Natural killer cell (primary cell): Measurements from ENCODE around the gene PLB1. TPM values are rescaled to one million over a fixed set of nuclear protein-coding genes. Genes with fewer than 3 reads are reported as not detected.

ENCODE experiments used
- ATAC-seq, 3 donors: fragments of 150-1000 bp in 2 of 3; fragments of 200-7000 bp in 1 of 3; cut with Tn5 transposase; 1 replicate in 1 of 3; 2 replicates in 2 of 3; pipeline ENCODE4 v1.10.0; 2021; ENCODE audit warnings: mild to moderate bottlenecking in 2 of 3, moderate library complexity in 2 of 3
- DNase-seq, 2 donors: peaks; one replicate each; pipeline versions ENCODE4 v3.0.0 to v3.0.0-alpha.2; 2013 to 2021; ENCODE audit warnings: mixed read lengths in 1 of 2
- H3K27ac ChIP-seq: one replicate; pipeline ENCODE4 v1.5.1; 2013; ENCODE audit warnings: mild to moderate bottlenecking, low read length
- H3K27me3 ChIP-seq: one replicate; pipeline ENCODE4 v1.6.1; 2013; ENCODE audit warnings: low read length; ENCODE audit not compliant: control insufficient read depth, insufficient read depth
- H3K36me3 ChIP-seq: one replicate; pipeline ENCODE4 v1.6.1; 2013; ENCODE audit warnings: low read length; ENCODE audit not compliant: control insufficient read depth, insufficient read depth
- H3K4me1 ChIP-seq: one replicate; pipeline ENCODE4 v1.6.1; 2013; ENCODE audit warnings: low read length; ENCODE audit not compliant: control insufficient read depth, insufficient read depth
- H3K4me3 ChIP-seq: one replicate; pipeline ENCODE4 v1.5.1; 2013; ENCODE audit warnings: low read length
- H3K9me3 ChIP-seq: one replicate; pipeline ENCODE4 v1.6.1; 2013; ENCODE audit warnings: low read length; ENCODE audit not compliant: control insufficient read depth, insufficient read depth
- H3K27ac Mint-ChIP-seq, 2 donors: one replicate each; pipeline ENCODE4 v1.8.0; 2022; ENCODE audit warnings: mild to moderate bottlenecking in 2 of 2, mixed read lengths in 2 of 2, moderate library complexity in 1 of 2
- H3K27me3 Mint-ChIP-seq, 2 donors: one replicate each; pipeline ENCODE4 v1.8.0; 2022; ENCODE audit warnings: low read depth in 2 of 2, mixed read lengths in 2 of 2
- H3K36me3 Mint-ChIP-seq: one replicate; pipeline ENCODE4 v1.8.0; 2022; ENCODE audit warnings: mixed read lengths
- H3K4me1 Mint-ChIP-seq, 2 donors: one replicate each; pipeline ENCODE4 v1.8.0; 2022; ENCODE audit warnings: mixed read lengths in 2 of 2
- H3K4me3 Mint-ChIP-seq: one replicate; pipeline ENCODE4 v1.8.0; 2022; ENCODE audit warnings: mild to moderate bottlenecking, moderate library complexity, mixed read lengths
- H3K9me3 Mint-ChIP-seq, 2 donors: one replicate each; pipeline ENCODE4 v1.8.0; 2022; ENCODE audit warnings: mixed read lengths in 2 of 2
- CTCF ChIP-seq: fragments of 200-600 bp; IDR thresholded peaks from one replicate; pipeline ENCODE4 v1.8.0; 2022; ENCODE audit warnings: antibody characterized with exemption
- WGBS: methylation state at CpG from one replicate; pipeline ENCODE4 v1.1.7; 2013; ENCODE audit warnings: missing lambda C conversion rate; ENCODE audit not compliant: insufficient coverage; 5-methylcytosine and 5-hydroxymethylcytosine counted together
- intact Hi-C: fragments of 100-400 bp; cut with micrococcal nuclease; formaldehyde crosslinking; loops from one replicate; pipeline ENCODE4 v1.14.2; 2022
- total RNA-seq, 4 donors: library from RNA; stranded (reverse); fragments of 120-200 nt in 1 of 4; gene quantifications; one replicate each; pipeline versions ENCODE4 v1.2.3 to v1.2.4, GENCODE V29; 2013 to 2022

The PLB1 gene
- total RNA-seq, 3 donors from 2014 or later (not counting 1 experiment from before 2014, with no cell fraction given) = 1.7 to 2.6 (median 1.9) TPM

- DNase-seq = no peak
- intact Hi-C loops = no loop called here
- H3K27ac Mint-ChIP-seq = no peak overlapping the region
- peaks cover 0 to 2% of the 10 kb centered on the region in 2 donors for H3K27me3 Mint-ChIP-seq
- no peaks in the 10 kb centered on the region for H3K36me3 Mint-ChIP-seq
- H3K4me3 Mint-ChIP-seq = no peak overlapping the region
- WGBS = 69% methylated on average over 4 of the region's 6 CpGs
- Histone ChIP-seq H3K4me3 (no peak overlapping the region), H3K27ac (no peak overlapping the region), H3K27me3 (no peaks in the 10 kb centered on the region), H3K4me1 (no peaks in the 10 kb centered on the region), H3K36me3 (no peaks in the 10 kb centered on the region), H3K9me3 (no peaks in the 10 kb centered on the region)
- TF ChIP-seq CTCF = no peak
- no peaks in the 10 kb centered on the region for H3K9me3 Mint-ChIP-seq
- peaks cover 0 to 5% of the 10 kb centered on the region in 2 donors for H3K4me1 Mint-ChIP-seq
- ATAC-seq = no peak
Observed at GRCh38 chr2:28643327-28643726, 147.5 kb downstream of the PLB1 start.

- Histone ChIP-seq H3K27ac (no peak overlapping the region), H3K9me3 (no peaks in the 10 kb centered on the region), H3K4me3 (no peak overlapping the region), H3K36me3 (no peaks in the 10 kb centered on the region), H3K4me1 (no peaks in the 10 kb centered on the region), H3K27me3 (no peaks in the 10 kb centered on the region)
- WGBS = 95% methylated on average over 11 of the region's 11 CpGs
- Mint-ChIP-seq H3K9me3 (no peaks in the 10 kb centered on the region), H3K36me3 (no peaks in the 10 kb centered on the region), H3K27me3 (no peaks in the 10 kb centered on the region), H3K4me3 (no peak overlapping the region), H3K4me1 (peaks cover 0 to 5% of the 10 kb centered on the region in 2 donors), H3K27ac (no peak overlapping the region)
- no peak for TF ChIP-seq CTCF
- ATAC-seq (no peak), DNase-seq (no peak)
- intact Hi-C loops = no loop called here
Observed at GRCh38 chr2:28643911-28644334, 148.1 kb downstream of the PLB1 start.

DNA sequence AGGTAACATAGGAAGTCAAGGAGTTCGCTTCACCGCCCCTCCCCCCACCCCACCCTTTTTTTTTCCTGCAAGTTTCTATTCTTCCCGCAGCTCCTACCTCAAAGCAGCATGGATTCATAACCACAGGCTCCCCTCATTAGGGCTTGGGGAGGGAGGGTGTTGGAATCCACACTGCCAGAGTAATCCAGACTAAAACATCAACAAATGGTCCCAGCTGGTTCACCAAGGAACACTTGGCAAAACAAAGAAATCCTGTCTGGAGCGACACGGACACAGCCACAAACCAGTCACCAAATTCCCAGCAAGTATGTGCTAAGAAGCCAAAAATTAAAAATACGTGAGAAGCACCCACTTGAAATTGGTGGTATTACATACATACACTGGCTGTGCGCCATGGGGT lies 148.9 kb downstream of the PLB1 start:
- Histone ChIP-seq H3K4me3 (no peak overlapping the region), H3K36me3 (no peaks in the 10 kb centered on the region), H3K27me3 (no peaks in the 10 kb centered on the region), H3K4me1 (no peaks in the 10 kb centered on the region), H3K27ac (no peak overlapping the region), H3K9me3 (no peaks in the 10 kb centered on the region)
- Mint-ChIP-seq H3K4me1 (peaks cover 0 to 2% of the 10 kb centered on the region in 2 donors), H3K27me3 (peaks cover 0 to 2% of the 10 kb centered on the region in 2 donors), H3K27ac (no peak overlapping the region), H3K4me3 (no peak overlapping the region), H3K36me3 (no peaks in the 10 kb centered on the region), H3K9me3 (no peaks in the 10 kb centered on the region)
- DNase-seq (no peak), ATAC-seq (no peak)
- intact Hi-C loops = no loop called here
- over 99% methylated on average over 6 of the region's 7 CpGs for WGBS
- TF ChIP-seq CTCF = no peak

- H3K36me3 ChIP-seq = no peaks in the 10 kb centered on the region
- no peaks in the 10 kb centered on the region for H3K27me3 ChIP-seq
- Mint-ChIP-seq H3K27ac (no peak overlapping the region), H3K4me1 (no peaks in the 10 kb centered on the region), H3K36me3 (no peaks in the 10 kb centered on the region), H3K9me3 (no peaks in the 10 kb centered on the region), H3K4me3 (no peak overlapping the region), H3K27me3 (peaks cover 0 to 2% of the 10 kb centered on the region in 2 donors)
- intact Hi-C loops = no loop called here
- H3K4me1 ChIP-seq = no peaks in the 10 kb centered on the region
- H3K27ac ChIP-seq = no peak overlapping the region
- no peak for DNase-seq
- no peak for TF ChIP-seq CTCF
- 90% methylated on average over 2 of the region's 2 CpGs for WGBS
- no peak for ATAC-seq
- no peak overlapping the region for H3K4me3 ChIP-seq
- H3K9me3 ChIP-seq = no peaks in the 10 kb centered on the region
Observed at GRCh38 chr2:28645553-28645952, 149.7 kb downstream of the PLB1 start.
